CD4-positive, alpha-beta T cell treated with Interleukin-10 for 1 hour (primary cell): ENCODE measurements around the gene ZNF385B.
"Not testable (repeated sequence)": the region's sequence is repeated elsewhere in the genome, so short reads cannot be mapped to it uniquely, and the experiment has no call there.

Experiments
- DNase-seq: peaks from one replicate; pipeline ENCODE4 v3.0.0-alpha.2; 2020

Gene ZNF385B

DNA sequence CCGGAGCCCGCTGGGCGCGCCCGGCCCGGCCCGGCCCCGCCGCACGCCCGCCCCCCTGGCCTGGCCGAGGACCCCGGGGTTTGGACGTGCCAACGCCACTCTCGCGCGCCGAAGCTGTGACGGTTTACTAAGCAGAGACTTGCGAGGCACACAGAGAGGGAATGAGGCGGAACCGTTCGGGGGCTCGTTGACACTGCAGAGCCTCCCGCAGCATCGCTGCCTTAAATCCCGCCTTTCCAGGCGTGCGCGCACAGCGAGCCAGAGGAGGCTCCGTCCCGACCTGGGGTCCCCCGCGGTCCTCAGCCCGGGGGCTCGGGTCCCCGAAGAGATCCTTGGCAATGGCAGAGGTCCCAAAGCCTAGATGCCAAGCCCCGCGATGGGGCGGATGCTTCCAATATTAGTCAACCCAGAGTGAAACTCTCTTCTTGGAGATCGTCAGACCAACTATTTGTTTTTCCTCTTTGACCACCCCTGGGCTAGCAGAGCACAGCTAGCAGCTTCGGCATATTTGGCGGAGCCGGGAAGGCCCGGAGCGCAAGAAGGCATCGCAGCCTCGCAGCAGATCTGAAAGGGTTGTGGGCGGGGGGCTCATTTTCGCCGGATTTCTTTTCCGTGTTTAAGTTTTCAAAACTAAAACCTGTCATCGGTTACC lies at the start of gene ZNF385B:
ZNF385B (minus strand) TSS at position 197 of the 652 bp plus-strand sequence.
- DNase-seq = no peak

DNA sequence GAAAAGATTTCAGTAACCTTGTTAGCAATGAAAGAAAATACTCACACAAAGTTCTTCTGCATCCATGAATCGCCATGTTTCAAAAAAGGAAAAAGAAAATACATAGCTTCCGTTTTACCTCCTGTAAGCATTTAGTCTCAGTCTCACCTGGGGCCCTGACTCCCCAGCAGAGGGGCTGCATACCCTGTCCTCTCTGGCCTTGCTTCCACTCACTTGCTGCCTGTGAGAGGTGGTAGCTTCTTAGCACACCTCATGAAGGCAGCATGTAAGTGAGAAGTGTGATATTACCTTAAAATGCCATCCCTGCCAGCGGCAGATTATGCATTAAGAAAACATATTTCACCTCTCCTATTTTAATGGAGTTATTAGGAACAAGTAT lies 49.3 kb upstream of the ZNF385B start:
- no peak for DNase-seq

DNA sequence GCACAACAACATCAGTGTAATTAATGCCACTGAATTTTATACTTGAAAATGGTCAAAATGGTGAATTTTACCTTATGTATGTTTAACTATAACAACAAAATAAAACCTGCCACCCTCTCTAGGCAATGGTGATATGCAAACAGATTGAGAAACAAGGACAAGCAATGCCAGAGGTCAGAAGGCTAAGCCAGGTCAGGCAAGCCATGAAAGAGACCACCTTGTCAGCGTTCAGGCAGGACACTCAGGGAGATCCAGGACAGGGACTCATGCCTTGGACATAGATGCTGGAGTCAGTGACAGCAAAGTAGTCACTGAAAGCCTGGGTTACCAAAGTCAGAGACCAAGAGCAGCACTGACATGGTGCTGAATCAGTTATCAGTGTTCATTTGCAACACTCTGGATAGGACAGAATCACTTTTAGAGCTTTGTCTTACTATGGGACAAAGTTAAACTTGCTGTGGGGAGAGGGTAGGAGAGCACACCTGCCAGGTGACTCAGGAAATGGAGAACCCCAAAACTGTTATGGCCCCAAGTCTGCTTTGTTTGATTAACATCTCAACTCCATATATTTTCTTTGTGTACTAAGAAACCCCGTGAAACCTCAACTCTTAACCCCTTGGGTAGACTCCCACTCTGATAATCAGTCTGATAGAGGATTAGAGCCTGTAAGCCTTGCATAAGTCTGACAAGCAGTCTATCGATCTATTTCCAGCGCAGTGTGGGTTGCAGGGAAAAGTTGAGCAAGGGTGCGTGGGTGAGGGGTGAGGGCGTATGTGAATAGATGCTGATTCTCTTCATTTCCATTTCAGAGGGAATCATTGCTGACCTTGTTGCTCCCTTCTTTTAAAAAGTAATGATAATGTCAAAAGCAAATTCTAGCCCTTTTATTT lies 48.7 kb upstream of the ZNF385B start:
- DNase-seq = no peak

DNA sequence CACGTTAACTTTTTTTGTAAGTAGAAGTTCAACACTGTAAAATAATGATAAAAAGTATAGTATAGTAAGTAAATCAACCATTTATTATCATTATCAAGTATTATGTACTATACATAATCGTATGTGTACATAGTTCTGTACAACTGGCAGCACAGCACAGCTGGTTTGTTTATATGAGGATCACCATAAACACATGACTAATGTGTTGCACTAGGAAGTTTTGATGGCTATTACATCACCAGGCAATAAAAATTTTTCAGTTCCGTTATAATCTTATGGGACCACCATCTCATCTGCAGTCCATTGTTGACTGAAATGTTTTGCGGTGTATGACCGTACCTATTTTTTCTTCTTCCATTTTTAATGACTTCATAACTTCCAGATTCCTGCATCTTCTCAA lies 39.2 kb upstream of the ZNF385B start:
- DNase-seq = no peak

DNA sequence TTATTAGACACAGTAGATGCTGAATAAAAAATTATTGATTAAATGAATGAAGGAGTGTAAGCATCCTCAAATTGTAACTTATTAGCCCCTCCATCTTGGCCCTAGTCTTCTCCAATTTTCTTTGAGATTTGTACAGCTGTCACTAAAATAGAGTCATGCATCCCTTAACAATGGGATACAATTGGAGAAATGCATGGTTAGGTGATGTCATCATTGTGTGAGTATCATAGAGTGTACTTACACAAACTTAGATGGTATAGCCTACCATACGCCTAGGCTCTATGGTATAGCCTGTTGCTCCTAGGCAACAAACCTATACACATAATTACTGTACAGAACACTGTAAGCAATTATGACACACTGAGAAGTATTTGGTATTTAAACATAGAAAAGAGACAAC lies 38.3 kb upstream of the ZNF385B start:
- no peak for DNase-seq

DNA sequence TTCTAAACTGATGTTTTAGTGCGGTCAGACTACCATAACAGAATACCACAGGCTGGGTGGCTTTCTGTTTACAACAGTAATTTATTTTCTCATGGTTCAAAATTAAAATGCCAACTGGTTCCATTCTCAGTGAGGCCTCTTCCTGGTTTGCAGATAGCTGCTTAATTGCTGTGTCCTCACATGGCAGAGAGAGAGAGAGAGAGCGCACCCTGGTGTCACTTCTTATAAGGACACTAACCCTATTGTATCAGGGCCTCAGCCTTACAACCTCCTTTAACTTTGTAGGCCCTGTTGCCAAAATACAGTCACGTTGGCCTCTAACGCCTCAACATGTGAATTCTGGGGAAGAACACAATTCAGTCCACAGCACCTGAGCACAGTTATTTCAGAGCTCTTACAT lies 37.5 kb upstream of the ZNF385B start:
- no peak for DNase-seq

DNA sequence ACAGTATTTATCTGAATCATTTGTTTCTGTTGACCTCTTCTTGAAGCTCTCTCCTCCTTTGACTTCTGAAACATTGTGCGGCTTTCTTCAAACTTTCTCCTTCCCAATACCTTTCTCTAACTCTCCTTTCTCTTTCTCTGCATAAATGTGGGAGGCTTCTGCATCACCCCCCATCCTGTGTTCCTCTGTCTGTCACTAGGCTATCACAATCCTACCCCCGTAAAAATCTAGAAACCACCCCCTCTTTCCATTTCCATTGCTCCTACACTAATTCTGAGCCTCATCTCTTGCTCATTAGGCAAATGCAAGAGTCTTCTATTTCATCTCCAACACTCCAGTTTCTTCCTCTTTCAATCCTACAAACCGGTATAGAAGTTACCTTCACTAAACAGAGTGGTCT lies 32.2 kb upstream of the ZNF385B start:
- no peak for DNase-seq

DNA sequence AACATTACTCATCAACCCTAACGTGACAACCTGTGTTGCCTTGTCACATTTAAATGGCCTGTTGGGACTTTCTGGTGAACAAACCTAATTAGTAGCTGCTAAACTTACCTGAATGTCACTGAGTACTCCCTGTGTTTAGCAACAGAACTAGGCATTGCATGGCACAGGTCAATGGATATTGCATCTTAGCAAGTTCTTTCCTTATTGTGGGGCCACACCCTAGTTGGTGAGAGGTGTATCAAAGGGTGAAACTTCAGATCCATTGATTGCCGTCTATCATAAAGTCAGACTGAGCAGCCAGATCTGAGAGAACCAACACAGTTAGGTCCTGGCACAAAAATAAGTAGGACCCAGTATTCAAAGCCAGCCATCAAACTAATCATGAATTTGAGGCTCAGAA lies 29.8 kb upstream of the ZNF385B start:
- no peak for DNase-seq

DNA sequence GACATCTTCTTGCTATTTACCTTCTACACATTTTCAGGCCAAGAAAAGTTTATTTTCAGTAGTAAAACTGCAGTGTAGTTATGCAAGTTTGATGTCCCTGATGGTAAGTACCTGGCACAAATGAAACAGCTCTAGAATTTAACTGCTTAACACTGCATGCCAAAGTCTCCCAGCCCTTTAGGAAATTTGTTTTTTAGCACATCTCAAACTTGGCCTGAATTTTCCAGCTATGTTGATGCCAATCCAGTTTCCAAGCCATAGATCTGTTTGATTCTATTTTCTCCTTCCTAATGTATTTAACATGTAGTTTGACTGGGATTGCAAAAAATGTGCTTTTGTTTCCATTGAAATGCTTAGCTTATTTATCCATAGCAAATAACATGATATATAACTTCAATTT lies 29.3 kb upstream of the ZNF385B start:
- no peak for DNase-seq

DNA sequence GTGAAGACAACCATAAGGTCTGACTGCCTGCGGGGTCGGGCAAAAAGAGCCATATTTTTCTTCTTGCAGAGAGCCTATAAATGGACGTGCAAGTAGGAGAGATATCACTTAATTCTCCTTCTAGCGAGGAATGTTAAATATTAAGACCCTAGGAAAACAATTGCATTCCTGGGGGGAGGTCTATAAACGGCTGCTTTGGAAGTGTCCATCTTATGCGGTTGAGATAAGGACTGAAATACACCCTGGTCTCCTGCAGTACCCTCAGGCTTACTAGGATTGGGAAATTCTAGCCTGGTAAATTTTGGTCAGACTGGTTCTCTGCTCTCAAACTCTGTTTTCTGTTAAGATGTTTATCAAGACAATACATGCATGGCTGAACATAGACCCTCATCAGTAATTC lies 27.2 kb upstream of the ZNF385B start:
- not testable (repeated sequence) for DNase-seq

DNA sequence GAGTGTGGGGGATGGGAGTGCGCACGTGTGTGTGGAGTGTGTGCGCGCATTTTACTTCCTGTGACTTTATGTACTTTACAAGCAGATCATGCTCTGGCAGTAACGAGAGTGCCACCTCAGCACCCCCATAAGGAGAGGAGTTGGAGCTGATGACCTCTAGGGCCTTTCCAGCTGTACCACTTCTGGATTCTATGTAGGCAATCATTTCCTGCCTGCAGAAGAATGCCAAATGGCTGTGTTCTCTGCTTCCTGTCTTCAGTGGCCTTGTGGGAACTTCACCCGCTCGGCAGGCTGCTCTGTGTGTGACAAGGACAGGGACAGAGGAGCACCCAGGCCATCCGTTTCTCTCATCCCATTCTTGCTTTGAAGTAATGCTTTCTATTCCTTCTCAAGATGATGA lies 22.8 kb upstream of the ZNF385B start:
- DNase-seq = no peak

DNA sequence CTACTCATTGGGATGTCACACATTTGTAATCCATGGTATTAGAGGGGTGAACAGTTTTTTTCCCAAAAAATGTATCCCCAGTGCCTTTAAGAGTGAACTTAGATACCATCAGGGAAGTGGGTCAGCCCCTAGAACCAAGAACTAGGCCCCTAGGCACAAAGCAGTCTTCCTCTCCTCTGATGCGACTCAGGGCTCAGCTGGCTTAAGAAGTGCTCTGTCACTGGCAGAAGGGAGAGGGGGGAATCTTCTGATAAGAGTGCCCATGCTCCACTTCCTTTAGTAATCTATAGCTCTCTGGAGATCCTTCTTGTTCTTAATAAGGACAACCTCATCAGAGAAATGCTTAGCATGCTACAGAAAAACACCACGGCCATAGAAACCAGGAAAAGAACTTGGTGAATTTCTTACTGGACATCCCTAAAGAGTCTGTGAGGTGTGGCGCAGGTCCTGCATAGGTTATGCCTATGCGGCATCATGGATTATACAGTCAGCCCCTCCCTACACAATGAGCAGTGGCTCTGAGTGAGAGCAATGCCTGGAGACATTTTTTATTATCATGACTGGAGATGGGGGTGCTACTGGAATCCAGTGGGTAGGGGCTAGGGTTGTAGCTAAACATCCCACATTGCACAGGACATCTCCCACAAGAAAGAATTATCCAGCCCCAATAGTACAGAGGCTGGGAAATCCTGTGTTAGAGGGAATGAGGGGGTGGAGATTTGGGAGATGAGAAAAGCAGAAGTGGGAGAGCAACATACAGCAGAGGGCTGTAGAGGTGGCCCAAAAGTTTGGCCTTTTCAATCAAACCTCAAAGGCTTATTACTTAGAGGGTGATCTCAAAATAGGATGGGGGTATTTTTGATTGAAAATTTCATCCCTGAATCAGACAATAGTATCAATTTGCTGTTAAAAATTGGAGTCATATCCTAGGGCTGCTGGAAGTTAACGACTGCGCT lies 21.7 kb upstream of the ZNF385B start:
- DNase-seq = no peak

DNA sequence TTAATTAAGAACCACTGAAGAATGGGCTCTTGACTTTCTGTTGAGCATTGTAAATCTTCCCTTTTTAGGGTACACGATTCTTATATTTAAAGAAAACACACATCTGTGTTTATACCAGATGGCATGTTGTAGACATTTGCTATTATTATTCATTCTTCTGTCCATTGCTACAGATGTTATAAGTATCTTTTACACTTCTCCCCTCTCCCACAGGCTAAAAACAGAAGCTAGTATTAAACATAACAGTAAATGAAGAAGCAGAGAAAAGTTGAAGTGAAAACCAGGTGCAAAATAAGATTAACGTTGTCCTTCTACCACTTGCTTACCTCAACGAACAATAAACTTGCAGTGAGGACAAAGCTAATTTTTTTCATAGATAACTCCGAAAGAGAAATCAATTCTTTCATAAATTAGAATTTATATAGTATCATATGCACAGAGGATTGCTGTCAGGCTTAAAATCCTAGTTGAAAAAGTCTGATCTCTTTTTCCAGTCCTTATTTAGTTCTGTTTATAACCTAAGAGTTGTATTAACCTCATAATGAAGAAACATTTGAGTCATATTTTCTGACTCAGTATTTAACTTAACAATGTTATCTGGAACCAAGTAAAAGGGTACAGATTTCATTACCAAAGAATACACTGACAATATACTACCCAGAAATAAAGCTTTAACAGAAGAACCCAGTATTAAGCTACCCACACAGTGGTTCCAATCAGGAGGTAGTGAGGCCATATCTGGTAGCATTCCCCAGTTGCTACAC lies 16.4 kb upstream of the ZNF385B start:
- no peak for DNase-seq

DNA sequence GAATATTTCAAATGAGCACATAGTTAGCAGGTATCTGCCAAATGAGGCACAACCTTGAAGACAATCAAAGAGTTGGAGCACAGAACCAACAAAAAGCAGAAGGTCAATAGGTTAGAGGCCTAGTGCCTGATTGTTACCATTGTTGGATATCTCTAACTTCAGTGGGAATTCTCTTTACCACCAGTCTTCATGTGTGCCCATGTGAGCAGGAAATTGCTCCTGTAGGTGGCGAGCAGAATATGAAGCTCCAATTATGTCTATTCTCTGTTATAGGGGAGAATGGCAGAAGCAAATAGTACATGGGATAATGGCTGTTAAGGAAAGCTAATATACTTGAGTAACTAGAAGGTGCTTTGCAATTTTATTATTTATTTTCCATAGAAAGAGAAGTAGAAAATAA lies 14.9 kb upstream of the ZNF385B start:
- no peak for DNase-seq

DNA sequence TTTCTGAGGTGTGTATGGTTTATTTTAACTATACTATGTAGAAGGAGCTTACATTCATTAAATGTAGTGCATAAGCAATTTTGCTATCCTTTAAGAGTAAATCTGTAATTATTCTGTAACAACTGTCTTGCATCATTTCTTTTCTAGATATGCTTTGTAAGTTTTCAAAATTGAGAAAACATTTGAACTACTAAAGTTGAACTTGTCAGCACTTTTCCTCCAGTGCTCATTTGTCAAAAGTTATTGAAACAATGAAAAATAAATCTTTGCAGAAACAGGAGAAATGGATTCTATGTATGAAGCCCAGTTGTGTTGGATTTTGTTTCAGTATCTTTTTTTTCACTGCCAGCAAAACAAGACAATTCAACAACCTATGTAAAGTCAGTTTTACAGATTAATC lies 14.5 kb upstream of the ZNF385B start:
- DNase-seq = no peak

DNA sequence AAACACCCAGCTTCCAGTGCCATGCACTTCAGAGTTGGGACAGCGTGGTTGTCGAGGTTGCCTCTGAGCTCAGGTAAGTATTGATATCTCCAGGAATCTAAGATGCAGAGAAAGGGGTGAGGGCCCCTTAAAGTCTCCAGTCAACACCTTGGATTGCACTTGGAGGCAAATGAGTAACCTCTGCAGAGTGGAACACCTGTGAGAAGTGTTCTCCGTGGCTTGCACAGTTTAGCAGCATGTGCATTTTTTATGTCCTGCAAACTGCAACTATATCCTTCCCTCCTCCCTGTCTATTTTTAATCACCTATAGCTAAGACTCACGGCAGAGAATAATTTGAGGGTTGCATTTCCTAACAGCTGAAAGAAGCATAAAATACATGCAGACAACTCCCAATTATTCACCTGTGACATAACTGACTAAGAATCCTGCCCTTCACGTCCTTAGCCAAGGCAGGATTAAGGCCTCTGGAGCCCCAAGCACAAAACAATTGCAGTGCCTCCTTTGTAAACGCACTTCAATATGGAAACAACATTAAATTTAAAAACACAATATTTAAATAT lies 1.6 kb upstream of the ZNF385B start:
- DNase-seq = no peak

DNA sequence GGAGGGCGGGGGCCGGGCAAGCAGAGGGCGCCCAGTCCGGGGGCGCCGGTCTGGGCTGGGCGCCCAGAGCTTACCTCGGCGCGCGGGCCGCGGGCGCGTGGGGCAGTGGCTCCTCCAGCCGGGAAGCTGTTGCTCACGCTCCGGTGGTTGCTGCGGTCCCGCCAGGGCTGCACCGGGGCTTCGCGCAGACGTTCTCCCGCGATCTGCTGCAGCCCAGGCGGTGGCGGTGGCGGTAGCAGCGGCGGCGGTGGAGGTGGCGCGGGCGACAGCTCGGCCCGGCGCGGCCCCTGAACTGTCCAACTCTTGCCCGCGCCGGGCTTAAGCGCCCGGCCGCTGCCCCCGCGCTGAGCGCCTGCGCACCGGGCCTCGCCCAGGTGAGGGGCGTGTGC lies 391 bp downstream of the ZNF385B start:
- DNase-seq = no peak

DNA sequence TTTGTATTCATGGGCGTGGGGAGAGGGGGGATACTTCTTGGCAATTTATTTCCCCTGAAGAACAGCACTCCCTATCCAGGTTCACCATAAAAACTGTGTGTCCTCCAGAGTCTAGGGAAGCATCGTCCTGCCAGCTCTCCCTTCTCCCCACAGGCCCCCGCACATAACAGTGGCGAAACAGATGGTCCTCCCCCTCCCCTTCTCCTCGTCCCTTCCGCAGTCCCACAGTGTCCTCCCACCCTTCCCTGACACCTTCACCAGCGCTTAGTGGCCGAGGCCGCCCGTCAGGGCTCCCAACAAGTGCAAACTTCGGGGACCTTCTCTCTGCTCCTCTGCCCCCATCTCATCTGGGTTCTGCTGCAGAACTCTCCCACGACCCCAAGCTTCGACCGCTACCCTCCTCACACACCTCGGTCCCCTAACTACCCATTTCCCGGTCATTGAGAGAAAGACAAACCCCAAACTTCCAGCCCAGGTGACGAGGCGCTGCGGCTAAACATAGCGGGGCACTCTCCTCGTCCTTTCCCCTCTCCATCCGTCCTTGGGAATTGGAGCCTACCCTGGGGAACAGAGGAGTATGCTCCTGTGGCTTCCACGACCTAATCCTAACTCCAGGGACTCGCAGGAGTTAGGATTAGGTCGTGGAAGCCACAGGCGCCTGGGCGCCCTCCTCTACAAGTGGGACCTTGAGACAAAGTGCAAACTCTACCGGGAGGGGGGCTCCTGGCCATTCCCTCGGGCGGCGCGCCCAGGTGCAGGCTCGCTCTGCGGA lies 971 bp downstream of the ZNF385B start:
- DNase-seq = no peak

DNA sequence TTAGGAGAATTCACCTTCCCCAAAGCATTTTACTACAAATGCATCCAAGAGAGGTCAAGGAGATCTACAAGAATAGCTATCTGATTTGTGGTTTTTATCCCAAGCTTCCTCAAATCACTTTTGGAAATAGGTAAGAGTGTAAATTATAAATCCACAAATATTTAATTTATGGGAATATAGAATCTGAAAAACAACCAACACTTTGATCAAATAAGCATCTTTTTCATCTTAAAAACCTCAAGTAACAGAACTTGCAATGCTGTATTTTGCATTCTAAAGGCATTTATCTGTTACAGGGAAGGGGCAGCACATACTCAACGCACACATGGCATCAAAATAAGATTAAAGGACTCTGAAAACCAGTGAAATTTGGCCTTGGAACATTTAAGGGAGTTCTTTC lies 1.9 kb downstream of the ZNF385B start:
- no peak for DNase-seq

DNA sequence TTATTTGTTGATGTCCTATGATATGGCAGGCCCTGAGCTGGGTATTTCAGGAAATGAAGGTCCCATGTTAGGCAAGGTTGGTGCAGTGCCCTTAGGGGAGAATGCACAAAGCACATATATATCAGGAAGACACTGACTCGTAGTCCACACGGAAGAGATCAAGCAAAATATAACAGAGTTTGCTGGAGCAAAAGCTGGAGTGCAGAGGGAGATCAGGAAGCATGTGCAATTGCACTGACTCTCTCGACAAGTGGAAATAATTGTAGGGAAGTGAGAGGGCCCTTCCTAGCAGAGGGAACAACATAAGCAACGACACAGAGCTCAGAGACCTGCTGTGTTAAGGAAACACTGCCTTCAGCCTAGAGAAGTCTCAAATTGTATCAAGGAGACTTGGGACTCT lies 4.2 kb downstream of the ZNF385B start:
- no peak for DNase-seq

DNA sequence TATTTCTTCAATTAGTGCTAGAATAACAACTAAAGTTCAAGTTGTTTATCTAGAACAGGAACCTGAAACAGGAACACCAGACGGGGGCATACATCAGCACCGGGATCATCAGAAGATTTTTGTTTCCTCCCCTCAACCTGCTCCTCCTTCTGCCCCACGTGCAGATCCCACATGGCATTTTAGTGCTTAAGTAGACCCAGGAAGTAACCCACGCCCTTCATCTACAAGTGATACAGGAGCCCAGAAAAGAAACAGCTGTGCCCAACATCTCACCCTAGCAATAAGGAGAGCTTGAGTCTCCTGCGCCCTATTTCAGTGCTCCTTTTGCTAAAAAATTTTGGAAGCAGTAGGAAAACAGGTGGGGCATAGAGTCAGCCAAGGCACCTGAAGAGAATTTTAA lies 5.2 kb downstream of the ZNF385B start:
- no peak for DNase-seq

DNA sequence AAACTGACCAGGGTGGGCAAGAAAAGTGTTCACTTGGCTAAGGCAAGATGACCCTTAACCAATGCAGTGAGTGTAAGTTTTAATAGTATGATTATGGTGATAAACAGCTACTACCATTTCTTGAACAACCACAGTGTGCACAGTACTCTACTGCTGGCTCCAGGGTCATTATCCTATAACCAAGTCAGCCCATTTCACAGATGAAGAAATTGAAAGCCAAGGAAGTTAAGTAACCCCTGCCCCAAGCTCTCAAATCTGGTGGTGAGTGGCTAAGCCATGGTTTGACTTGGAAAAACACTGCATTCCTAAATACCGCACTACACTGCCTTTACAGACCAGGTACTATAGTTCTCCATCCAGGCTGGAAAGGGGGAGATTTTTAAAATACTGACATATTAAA lies 5.7 kb downstream of the ZNF385B start:
- DNase-seq = no peak
